IMR-90 (cell line): Measurements from ENCODE around the gene SMIM36. TPM values are rescaled to one million over a fixed set of nuclear protein-coding genes. Genes with fewer than 3 reads are reported as not detected.

Source experiments
- ATAC-seq: fragments of 200-7000 bp; cut with Tn5 transposase; 2 replicates; pipeline ENCODE4 v1.9.1; 2020; ENCODE audit warnings: low read depth, mild to moderate bottlenecking, moderate library complexity
- BruUV-seq: library from RNA; stranded (reverse); fragments of 400-500 nt; replicated peaks from 2 replicates; lab custom pipeline; 2021; lab: Mats Ljungman, UMichigan
- CTCF ChIA-PET: fragments of 300-600 bp; formaldehyde crosslinking; extraction: SDS; loops from one replicate; lab custom pipeline; 2021; ENCODE audit warnings: antibody characterized with exemption; lab: Yijun Ruan, JAX
- POLR2A ChIA-PET: fragments of 300-600 bp; sonication (Branson Sonifier 250); formaldehyde crosslinking; loops from one replicate; lab custom pipeline; 2022; ENCODE audit warnings: antibody characterized with exemption; ENCODE audit not compliant: unreplicated experiment; lab: Charles Lee
- DNase-seq: peaks from one replicate; pipeline ENCODE4 v3.0.0; 2013
- H2AFZ ChIP-seq: replicated peaks from 2 replicates; pipeline ENCODE3; 2013; ENCODE audit warnings: low read length, mild to moderate bottlenecking; ENCODE audit not compliant: poor library complexity
- H2AK5ac ChIP-seq: 2 replicates; pipeline ENCODE4 v1.6.1; 2013; ENCODE audit warnings: low read depth, low read length, inconsistent platforms
- H2AK9ac ChIP-seq: replicated peaks from 2 replicates; pipeline ENCODE3; 2013; ENCODE audit warnings: mild to moderate bottlenecking, low read depth, low read length, moderate library complexity; ENCODE audit not compliant: poor library complexity
- H2BK120ac ChIP-seq: 2 replicates; pipeline ENCODE4 v1.6.1; 2013; ENCODE audit warnings: low read depth, low read length, inconsistent platforms
- H2BK15ac ChIP-seq: 3 replicates; pipeline ENCODE4 v1.6.1; 2013; ENCODE audit warnings: low read depth, low read length, inconsistent platforms
- H2BK20ac ChIP-seq: 2 replicates; pipeline ENCODE4 v1.6.1; 2013; ENCODE audit warnings: low read depth, mild to moderate bottlenecking, inconsistent platforms, low read length, moderate library complexity
- H2BK5ac ChIP-seq: 2 replicates; pipeline ENCODE4 v1.6.1; 2013; ENCODE audit warnings: mild to moderate bottlenecking, low read depth, low read length, inconsistent platforms; ENCODE audit not compliant: poor library complexity, severe bottlenecking
- H3K14ac ChIP-seq: replicated peaks from 2 replicates; pipeline ENCODE4 v1.6.1; 2013; ENCODE audit warnings: low read depth, low read length, inconsistent platforms
- H3K18ac ChIP-seq: 2 replicates; pipeline ENCODE4 v1.6.1; 2013; ENCODE audit warnings: low read depth, low read length, control low read depth
- H3K23ac ChIP-seq: 2 replicates; pipeline ENCODE4 v1.6.1; 2013; ENCODE audit warnings: low read depth, low read length, inconsistent platforms
- H3K27ac ChIP-seq: 2 replicates; pipeline ENCODE4 v1.5.1; 2013; ENCODE audit warnings: mild to moderate bottlenecking, control low read depth, low read length; ENCODE audit not compliant: insufficient read depth
- H3K27me3 ChIP-seq: 2 replicates; pipeline ENCODE4 v1.6.1; 2013; ENCODE audit warnings: low read length; ENCODE audit not compliant: control insufficient read depth, insufficient read depth
- H3K36me3 ChIP-seq: 2 replicates; pipeline ENCODE4 v1.6.1; 2013; ENCODE audit warnings: low read length, mixed read lengths; ENCODE audit not compliant: control insufficient read depth, insufficient read depth
- H3K4ac ChIP-seq: 2 replicates; pipeline ENCODE4 v1.6.1; 2013; ENCODE audit warnings: low read depth, low read length, inconsistent platforms
- H3K4me1 ChIP-seq: 2 replicates; pipeline ENCODE4 v1.6.1; 2013; ENCODE audit warnings: low read length, mixed read lengths; ENCODE audit not compliant: control insufficient read depth, insufficient read depth
- H3K4me2 ChIP-seq: 2 replicates; pipeline ENCODE4 v1.6.1; 2013; ENCODE audit warnings: low read depth, mild to moderate bottlenecking, control low read depth, low read length, moderate library complexity
- H3K4me3 ChIP-seq: 2 replicates; pipeline ENCODE4 v1.5.1; 2013; ENCODE audit warnings: low read depth, mild to moderate bottlenecking, control low read depth, low read length, moderate library complexity; ENCODE audit not compliant: insufficient read depth
- H3K56ac ChIP-seq: 2 replicates; pipeline ENCODE4 v1.6.1; 2013; ENCODE audit warnings: low read length, inconsistent platforms; ENCODE audit not compliant: insufficient read depth; ENCODE audit errors: extremely low read depth
- H3K79me1 ChIP-seq, 2 experiments: 2 replicates each; pipeline ENCODE4 v1.6.1; 2013; ENCODE audit warnings: low read length in 2 of 2, inconsistent platforms in 1 of 2, low read depth in 1 of 2
- H3K9ac ChIP-seq: 2 replicates; pipeline ENCODE4 v1.6.1; 2013; ENCODE audit warnings: low read depth, low read length, control low read depth
- H3K9me1 ChIP-seq: 2 replicates; pipeline ENCODE4 v1.6.1; 2013; ENCODE audit warnings: low read length, inconsistent platforms; ENCODE audit not compliant: insufficient read depth
- H3K9me3 ChIP-seq: 2 replicates; pipeline ENCODE4 v1.6.1; 2013; ENCODE audit warnings: low read length; ENCODE audit not compliant: control insufficient read depth, insufficient read depth
- H4K20me1 ChIP-seq: 2 replicates; pipeline ENCODE4 v1.6.1; 2013; ENCODE audit warnings: low read length, inconsistent platforms; ENCODE audit not compliant: insufficient read depth
- H4K5ac ChIP-seq: 2 replicates; pipeline ENCODE4 v1.6.1; 2013; ENCODE audit warnings: mild to moderate bottlenecking, low read depth, low read length, control low read depth
- H4K8ac ChIP-seq, 2 experiments: 2 replicates each; pipeline ENCODE4 v1.6.1; 2013; ENCODE audit warnings: low read depth in 2 of 2, low read length in 2 of 2, control low read depth in 1 of 2, inconsistent platforms in 1 of 2
- H4K91ac ChIP-seq: 2 replicates; pipeline ENCODE4 v1.6.1; 2013; ENCODE audit warnings: low read depth, low read length, inconsistent platforms; ENCODE audit not compliant: insufficient read depth
- BHLHE40 ChIP-seq: fragments of 150-350 bp; IDR thresholded peaks from 2 replicates; pipeline ENCODE4 v1.6.1; 2016; ENCODE audit warnings: mild to moderate bottlenecking, low read depth, low read length
- CEBPB ChIP-seq: IDR thresholded peaks from 2 replicates; pipeline ENCODE4 v1.6.1; 2012; ENCODE audit warnings: low read depth, low read length, improper control_type of control experiment
- CHD1 ChIP-seq: IDR thresholded peaks from 2 replicates; pipeline ENCODE4 v1.6.1; 2012; ENCODE audit warnings: low read depth, low read length, improper control_type of control experiment
- ELK1 ChIP-seq: fragments of 150-350 bp; IDR thresholded peaks from 2 replicates; pipeline ENCODE4 v1.6.1; 2016; ENCODE audit warnings: low read depth, mild to moderate bottlenecking, low read length, moderate library complexity, borderline replicate concordance
- FOS ChIP-seq: fragments of 150-350 bp; IDR thresholded peaks from 2 replicates; pipeline ENCODE4 v1.6.1; 2016; ENCODE audit warnings: low read depth, low read length
- MAFK ChIP-seq: IDR thresholded peaks from 2 replicates; pipeline ENCODE4 v1.6.1; 2012; ENCODE audit warnings: low read depth, low read length, improper control_type of control experiment
- MAZ ChIP-seq: IDR thresholded peaks from 2 replicates; pipeline ENCODE4 v1.6.1; 2012; ENCODE audit warnings: low read depth, mild to moderate bottlenecking, low read length, improper control_type of control experiment, moderate library complexity, borderline replicate concordance
- NFE2L2 ChIP-seq: fragments of 150-350 bp; IDR thresholded peaks from 2 replicates; pipeline ENCODE4 v1.6.1; 2016; ENCODE audit warnings: low read depth, mild to moderate bottlenecking, low read length
- POLR2A ChIP-seq: IDR thresholded peaks from 2 replicates; pipeline ENCODE4 v1.6.1; 2012; ENCODE audit warnings: mild to moderate bottlenecking, low read depth, low read length
- RAD21 ChIP-seq: IDR thresholded peaks from 2 replicates; pipeline ENCODE4 v1.6.1; 2012; ENCODE audit warnings: low read length, improper control_type of control experiment
- RCOR1 ChIP-seq: IDR thresholded peaks from 2 replicates; pipeline ENCODE4 v1.6.1; 2012; ENCODE audit warnings: mild to moderate bottlenecking, low read length, improper control_type of control experiment; ENCODE audit not compliant: insufficient replicate concordance
- RFX5 ChIP-seq: IDR thresholded peaks from 2 replicates; pipeline ENCODE4 v1.8.0; 2012; ENCODE audit warnings: low read depth, mild to moderate bottlenecking, low read length, moderate library complexity
- SMC3 ChIP-seq: fragments of 150-350 bp; IDR thresholded peaks from 2 replicates; pipeline ENCODE4 v1.6.1; 2016; ENCODE audit warnings: low read depth, mild to moderate bottlenecking, antibody characterized with exemption, low read length, moderate library complexity
- USF2 ChIP-seq: fragments of 150-350 bp; IDR thresholded peaks from 2 replicates; pipeline ENCODE4 v1.6.1; 2017; ENCODE audit warnings: mild to moderate bottlenecking, antibody characterized with exemption, low read length, low read depth
- WGBS, 2 experiments: methylation state at CpG; one replicate each; pipeline versions ENCODE4 v1.1.5 to v1.1.7; 2013; ENCODE audit warnings: missing lambda C conversion rate in 2 of 2; ENCODE audit not compliant: insufficient read length in 1 of 2; ENCODE audit errors: extremely low coverage in 2 of 2; 5-methylcytosine and 5-hydroxymethylcytosine counted together
- dilution Hi-C: fragments of 300-500 bp; cut with HindIII; formaldehyde crosslinking; loops from one replicate; pipeline ENCODE4 v1.14.3; 2018; ENCODE audit warnings: low sequenced_read_pairs; ENCODE audit not compliant: unreplicated experiment
- in situ Hi-C: fragments of 300-500 bp; cut with MboI; formaldehyde crosslinking; loops from 3 replicates; pipeline ENCODE4 v1.14.3; 2019; ENCODE audit warnings: low sequenced_read_pairs, inconsistent platforms, mixed read lengths
- intact Hi-C: fragments of 100-400 bp; cut with micrococcal nuclease; formaldehyde crosslinking; loops from 2 replicates; pipeline ENCODE4 v1.10.0; 2022
- polyA plus RNA-seq, 3 experiments: library from polyadenylated mRNA; depleted of rRNA; stranded (reverse); fragments of >200 nt; gene quantifications; 2 replicates each; pipeline ENCODE4 v1.2.3, GENCODE V29; 2012; ENCODE audit warnings: low replicate concordance in 1 of 3
- total RNA-seq: library from RNA; depleted of rRNA; stranded (reverse); fragments of >200 nt; gene quantifications from 2 replicates; pipeline ENCODE4 v1.2.3, GENCODE V29; 2012

SMIM36 gene
- total and polyA plus RNA-seq, 2 of the 4 experiments (the other 2 are of a cell fraction): not detected

GRCh38 chr17:55436224-55437158 is 74.8 kb downstream of the SMIM36 start:
- Histone ChIP-seq H3K27ac (no peak overlapping the region), H3K9me3 (no peaks in the 10 kb centered on the region), H2BK20ac (no peak overlapping the region), H3K4me1 (peaks cover 18% of the 10 kb centered on the region), H2BK5ac (no peak overlapping the region), H3K27me3 (no peaks in the 10 kb centered on the region), H3K56ac (no peak overlapping the region), H2AFZ (no peak overlapping the region), H3K36me3 (no peaks in the 10 kb centered on the region), H3K14ac (no peak overlapping the region), H2BK120ac (no peak overlapping the region), H3K79me1 (no peaks in the 10 kb centered on the region), H4K91ac (no peak overlapping the region), H4K8ac (no peak overlapping the region), H3K18ac (no peak overlapping the region), H4K5ac (no peak overlapping the region), H3K4ac (no peak overlapping the region), H2AK9ac (no peak overlapping the region), H3K9ac (no peak overlapping the region), H3K9me1 (peaks cover 4% of the 10 kb centered on the region; the same call in 1 of the 2 replicates), H3K4me2 (no peak overlapping the region), H3K23ac (no peak overlapping the region), H2BK15ac (no peak overlapping the region), H3K4me3 (no peak overlapping the region), H2AK5ac (no peak overlapping the region), H4K20me1 (peaks cover 4% of the 10 kb centered on the region; the same call in 1 of the 2 replicates)
- in situ Hi-C loops: no loop called here
- dilution Hi-C loops: no loop called here
- DNase-seq (no peak), ATAC-seq (no peak)
- POLR2A ChIA-PET: no interaction called here
- CTCF ChIA-PET: interaction anchor here (0.7 to 1.1 kb wide), 2 partner anchors 16 to 517 kb away, joined by 3 to 4 read pairs; no protein-coding TSS in a partner anchor
- no TSS peak for BruUV-seq
- intact Hi-C loops: loop anchor here (2.0 kb wide), 1 partner anchor 14 kb away; no protein-coding TSS in a partner anchor
- no CpG with 5 or more reads among the region's 4 CpGs for WGBS, 2 experiments
- TF ChIP-seq ELK1 (no peak), RAD21 (no peak), RCOR1 (no peak), POLR2A (no peak), SMC3 (no peak), USF2 (no peak), CEBPB (no peak), RFX5 (no peak), MAFK (no peak), NFE2L2 (no peak), MAZ (no peak), CHD1 (no peak), FOS (no peak), BHLHE40 (no peak)
